IPS-18a (cell line): Measurements from ENCODE around the gene OR1J4.
"Not testable (repeated sequence)": the region's sequence is repeated elsewhere in the genome, so short reads cannot be mapped to it uniquely, and the experiment has no call there.

Source experiments
- H3K27ac ChIP-seq: one replicate; pipeline ENCODE4 v1.5.1; 2013; ENCODE audit warnings: low read length
- H3K27me3 ChIP-seq: one replicate; pipeline ENCODE4 v1.6.1; 2013; ENCODE audit warnings: mild to moderate bottlenecking, low read length; ENCODE audit not compliant: control insufficient read depth, insufficient read depth
- H3K36me3 ChIP-seq: one replicate; pipeline ENCODE4 v1.6.1; 2013; ENCODE audit warnings: low read depth, low read length; ENCODE audit not compliant: control insufficient read depth
- H3K4me1 ChIP-seq: one replicate; pipeline ENCODE4 v1.6.1; 2013; ENCODE audit warnings: low read depth, low read length; ENCODE audit not compliant: control insufficient read depth
- H3K4me3 ChIP-seq: one replicate; pipeline ENCODE4 v1.5.1; 2013; ENCODE audit warnings: low read length
- H3K9ac ChIP-seq: one replicate; pipeline ENCODE4 v1.6.1; 2013; ENCODE audit warnings: mild to moderate bottlenecking, low read length, moderate library complexity
- H3K9me3 ChIP-seq: one replicate; pipeline ENCODE4 v1.6.1; 2013; ENCODE audit warnings: low read depth, low read length; ENCODE audit not compliant: control insufficient read depth

Gene OR1J4

DNA sequence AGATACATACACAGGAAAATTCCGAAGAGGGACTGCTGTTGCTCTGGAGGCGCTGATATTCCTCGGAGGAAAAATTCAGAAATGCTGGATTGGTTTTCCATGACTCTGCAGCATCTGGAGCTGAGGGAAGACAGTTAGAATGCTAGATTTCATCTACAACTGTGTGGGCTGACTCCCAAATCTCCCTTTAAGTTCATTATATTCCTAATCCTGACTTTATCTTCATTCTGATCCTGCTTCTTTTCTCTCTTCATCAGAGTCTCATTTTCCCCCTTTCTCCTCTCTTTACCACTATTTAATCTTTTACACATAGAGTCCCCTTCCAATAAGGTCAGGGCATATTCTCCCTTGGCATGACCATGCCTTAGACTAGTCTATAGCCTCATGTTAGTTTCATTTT lies 8.3 kb downstream of the OR1J4 start, which contains the start of gene OR1N1:
Gene OR1N1 (minus strand): TSS at position 101 of the 400 bp plus-strand sequence. CDS start 0 bp downstream, at position 101.
- no peaks in the 10 kb centered on the region for H3K4me1 ChIP-seq
- no peaks in the 10 kb centered on the region for H3K36me3 ChIP-seq
- no peaks in the 10 kb centered on the region for H3K27me3 ChIP-seq
- no peak within 1 kb of the TSS for H3K27ac ChIP-seq
- peaks cover 56% of the 10 kb centered on the region for H3K9me3 ChIP-seq
- H3K9ac ChIP-seq: no peak within 1 kb of the TSS
- no peak within 1 kb of the TSS for H3K4me3 ChIP-seq

DNA sequence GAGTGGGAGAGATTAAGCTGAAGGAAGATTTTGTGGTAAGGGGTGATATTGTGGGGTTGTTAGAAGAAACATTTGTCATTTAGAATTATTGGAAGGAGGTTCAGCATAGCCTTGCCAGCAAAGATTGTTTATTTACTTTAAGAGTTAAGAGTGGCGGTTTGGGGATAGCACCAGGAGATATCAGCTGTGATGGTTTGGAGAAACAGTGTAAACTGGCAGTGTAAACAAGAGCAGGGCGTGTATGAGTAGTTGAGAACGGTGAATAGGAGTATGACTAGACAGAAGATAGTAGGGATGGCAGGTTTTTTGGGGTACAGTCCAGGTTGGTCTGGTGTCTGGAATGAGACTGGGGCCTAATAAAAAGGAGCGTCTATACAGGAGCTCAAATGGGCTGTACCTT lies 12.2 kb downstream of the OR1J4 start:
- peaks cover 30% of the 10 kb centered on the region for H3K9me3 ChIP-seq
- H3K27ac ChIP-seq, H3K9ac ChIP-seq, H3K4me1 ChIP-seq, H3K27me3 ChIP-seq, H3K36me3 ChIP-seq, H3K4me3 ChIP-seq: not testable (repeated sequence)

GRCh38 chr9:122536134-122536533 lies 17.2 kb downstream of the OR1J4 start:
- Histone ChIP-seq H3K9me3 (peaks cover 11% of the 10 kb centered on the region), H3K27ac (no peak overlapping the region), H3K4me3 (no peak overlapping the region), H3K27me3 (no peaks in the 10 kb centered on the region), H3K36me3 (no peaks in the 10 kb centered on the region), H3K4me1 (no peaks in the 10 kb centered on the region), H3K9ac (no peak overlapping the region)

- H3K27ac ChIP-seq, H3K27me3 ChIP-seq, H3K36me3 ChIP-seq, H3K4me3 ChIP-seq, H3K4me1 ChIP-seq, H3K9ac ChIP-seq: not testable (repeated sequence)
- peaks cover 18% of the 10 kb centered on the region for H3K9me3 ChIP-seq
Measured at GRCh38 chr9:122537066-122537465, 18.1 kb downstream of the OR1J4 start.

DNA sequence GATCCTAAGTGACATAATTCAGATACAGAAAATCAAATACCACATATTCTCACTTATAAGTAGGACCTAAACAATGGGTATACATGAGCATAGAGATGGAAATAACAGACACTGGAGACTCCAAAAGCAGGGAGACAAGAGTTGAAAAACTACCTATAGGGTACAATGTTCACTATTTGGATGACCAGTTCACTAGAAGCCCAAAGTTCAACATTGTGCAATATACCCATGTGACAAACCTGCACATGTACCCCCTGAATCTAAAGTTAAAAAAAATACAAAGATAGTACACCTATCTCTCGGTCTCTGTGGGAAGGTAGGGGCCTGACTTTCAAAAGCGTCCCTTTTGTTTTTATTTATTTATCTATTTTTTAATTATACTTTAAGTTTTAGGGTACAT lies 19.8 kb downstream of the OR1J4 start:
- Histone ChIP-seq H3K27ac (no peak overlapping the region), H3K9ac (no peak overlapping the region), H3K36me3 (no peaks in the 10 kb centered on the region), H3K4me3 (no peak overlapping the region), H3K9me3 (peaks cover 32% of the 10 kb centered on the region), H3K27me3 (no peaks in the 10 kb centered on the region), H3K4me1 (no peaks in the 10 kb centered on the region)

- Histone ChIP-seq H3K4me3 (no peak overlapping the region), H3K27me3 (no peaks in the 10 kb centered on the region), H3K9ac (no peak overlapping the region), H3K27ac (no peak overlapping the region), H3K4me1 (no peaks in the 10 kb centered on the region), H3K9me3 (peaks cover 54% of the 10 kb centered on the region), H3K36me3 (no peaks in the 10 kb centered on the region)
Measured at GRCh38 chr9:122546196-122546595, 27.3 kb downstream of the OR1J4 start.

- H3K9me3 ChIP-seq: peaks cover 51% of the 10 kb centered on the region
- H3K4me1 ChIP-seq: no peaks in the 10 kb centered on the region
Measured at GRCh38 chr9:122551371-122551770, 32.4 kb downstream of the OR1J4 start.

GRCh38 chr9:122552812-122553211 lies 33.9 kb downstream of the OR1J4 start, which contains the start of gene OR1N2:
OR1N2 (plus strand) TSS chr9:122553112; CDS start chr9:122553212, 100 bp downstream.
- Histone ChIP-seq H3K9ac (no peak within 1 kb of the TSS), H3K4me3 (no peak within 1 kb of the TSS), H3K9me3 (peaks cover 53% of the 10 kb centered on the region), H3K27ac (no peak within 1 kb of the TSS), H3K36me3 (no peaks in the 10 kb centered on the region), H3K27me3 (no peaks in the 10 kb centered on the region), H3K4me1 (no peaks in the 10 kb centered on the region)

More at GRCh38 chr9:122551371-122551770, 32.4 kb downstream of the OR1J4 start:
- Histone ChIP-seq H3K9ac (no peak overlapping the region), H3K27me3 (no peaks in the 10 kb centered on the region), H3K27ac (no peak overlapping the region), H3K4me3 (no peak overlapping the region), H3K36me3 (no peaks in the 10 kb centered on the region)

DNA sequence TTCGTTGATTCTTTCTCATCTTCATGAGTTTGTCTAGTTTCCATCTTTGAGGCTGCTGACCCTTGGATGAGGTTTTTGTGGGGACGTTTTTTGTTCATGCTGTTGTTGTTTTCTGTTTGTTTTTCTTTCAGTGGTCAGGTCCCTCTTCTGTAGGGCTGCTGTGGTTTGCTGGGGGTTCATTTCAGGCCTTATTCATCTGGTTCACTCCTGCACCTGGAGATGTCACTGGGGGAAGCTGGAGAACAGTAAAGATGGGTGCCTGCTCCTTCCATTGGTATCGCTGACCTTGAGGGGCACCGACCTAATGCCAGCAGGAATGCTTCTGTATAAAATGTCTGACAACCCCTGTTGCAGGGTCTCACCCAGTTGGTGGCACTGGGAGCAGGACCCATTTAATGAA lies 42.5 kb downstream of the OR1J4 start:
- Histone ChIP-seq H3K36me3 (no peaks in the 10 kb centered on the region), H3K27ac (no peak overlapping the region), H3K27me3 (no peaks in the 10 kb centered on the region), H3K4me3 (no peak overlapping the region), H3K9me3 (peaks cover 49% of the 10 kb centered on the region), H3K9ac (no peak overlapping the region), H3K4me1 (no peaks in the 10 kb centered on the region)

DNA sequence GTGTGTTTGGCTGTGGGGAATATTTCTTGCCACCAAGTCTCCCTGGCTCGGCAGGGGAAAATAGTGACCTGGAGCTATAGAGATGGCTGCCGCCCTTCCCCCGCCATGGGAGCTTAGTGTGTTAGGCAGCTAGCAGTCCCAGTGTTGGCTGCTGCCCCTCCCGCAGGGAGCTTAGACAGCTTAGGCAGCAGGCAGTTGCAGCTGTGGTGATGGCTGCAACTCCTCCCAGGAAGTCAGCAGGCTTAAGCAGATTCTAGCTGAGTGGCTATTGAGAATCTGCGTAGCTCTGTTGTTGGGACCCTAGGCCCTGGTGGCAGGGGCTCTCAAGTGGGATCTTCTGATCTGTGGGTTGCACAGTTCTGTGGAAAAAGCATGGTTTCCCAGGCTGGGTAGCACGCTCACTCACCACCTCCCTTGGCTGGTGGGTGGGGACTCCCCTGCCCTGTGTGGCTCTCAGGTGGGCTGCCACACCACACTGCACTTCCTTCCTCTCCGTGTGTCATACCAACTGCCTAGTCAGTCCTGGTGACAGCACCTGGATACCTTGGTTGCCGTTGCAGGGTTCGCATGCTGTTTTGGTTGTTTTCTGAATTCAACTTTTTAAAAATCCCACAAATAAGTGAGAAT lies 43.3 kb downstream of the OR1J4 start:
- H3K36me3 ChIP-seq: no peaks in the 10 kb centered on the region
- no peak overlapping the region for H3K9ac ChIP-seq
- H3K27me3 ChIP-seq: no peaks in the 10 kb centered on the region
- H3K4me1 ChIP-seq: no peaks in the 10 kb centered on the region
- H3K9me3 ChIP-seq: peaks cover 49% of the 10 kb centered on the region
- H3K4me3 ChIP-seq: no peak overlapping the region
- H3K27ac ChIP-seq: no peak overlapping the region

DNA sequence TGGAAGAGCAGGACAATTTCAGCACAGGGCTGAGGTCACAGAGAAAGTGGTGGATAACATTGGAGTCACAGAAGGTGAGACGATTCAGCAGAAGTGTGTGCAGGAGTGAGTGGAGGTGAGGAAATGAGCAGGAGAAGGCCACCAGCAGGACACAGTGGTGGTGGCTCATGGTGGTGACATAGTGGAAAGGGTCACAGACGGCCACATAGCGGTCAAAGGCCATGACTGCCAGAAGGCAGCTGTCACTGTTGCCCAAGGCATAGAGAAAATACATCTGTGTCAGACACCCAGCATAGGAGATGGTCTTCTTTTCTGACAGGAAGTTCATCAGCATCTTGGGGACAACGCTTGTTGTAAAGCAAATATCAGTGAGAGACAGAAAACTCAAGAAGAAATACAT lies 49.0 kb downstream of the OR1J4 start:
- no peaks in the 10 kb centered on the region for H3K36me3 ChIP-seq
- no peaks in the 10 kb centered on the region for H3K4me1 ChIP-seq
- H3K9me3 ChIP-seq: peaks cover 58% of the 10 kb centered on the region
- no peak overlapping the region for H3K4me3 ChIP-seq
- H3K27ac ChIP-seq: no peak overlapping the region
- no peak overlapping the region for H3K9ac ChIP-seq
- H3K27me3 ChIP-seq: no peaks in the 10 kb centered on the region
